ENCODE data around the gene RAPGEF1. TPM values are rescaled to one million over a fixed set of nuclear protein-coding genes. Genes with fewer than 3 reads are reported as not detected.
A peak's percentile ranks its signal among the peaks of the same experiment; 100 is the strongest.

RAPGEF1 gene
- total and polyA plus RNA-seq, 2 of the 13 experiments (the other 11 are each of a cell fraction or from before 2014, with no cell fraction given), result 21.2 to 38.9 TPM

GRCh38 chr9:131530920-131531832, 208.7 kb downstream of the RAPGEF1 start, which contains the start of gene UCK1 (continued):
- TF ChIP-seq ETS1 (CRISPR knock-in tag; IDR thresholded peaks at IDR 0.05), result 0 out of 2 replicates have a peak, but pooled peaks have one; percentile 0
- TF ChIP-seq REST (IDR thresholded peaks at IDR 0.05; ENCODE audit: borderline replicate concordance in 1 of 2, low read depth in 1 of 2, low read length in 2 of 2), result no peak
- TF ChIP-seq ZNF800 (CRISPR knock-in tag; IDR thresholded peaks at IDR 0.05), result no peak
- peak; percentile 68; the same call in 1 of the 2 replicates for TF ChIP-seq ZHX1 (CRISPR knock-in tag; IDR thresholded peaks at IDR 0.05; ENCODE audit: low read depth)
- no peak for TF ChIP-seq ZNF660 (CRISPR knock-in tag; IDR thresholded peaks at IDR 0.05; ENCODE audit: borderline replicate concordance, low read depth)
- no peak for TF ChIP-seq ELF3 (CRISPR knock-in tag; IDR thresholded peaks at IDR 0.05)
- TF ChIP-seq ZNF224 (CRISPR knock-in tag; IDR thresholded peaks at IDR 0.05), result 0 out of 2 replicates have a peak, but pooled peaks have one; percentile 7
- peak; percentile 98 for TF ChIP-seq ZNF740 (CRISPR knock-in tag; IDR thresholded peaks at IDR 0.05)
- TF ChIP-seq ESRRA (CRISPR knock-in tag; IDR thresholded peaks at IDR 0.05; ENCODE audit: low read depth), result 0 out of 2 replicates have a peak, but pooled peaks have one; percentile 27
- TF ChIP-seq SRSF9 (IDR thresholded peaks at IDR 0.05; ENCODE audit: borderline replicate concordance, insufficient read depth, low read depth, low read length, poor library complexity, severe bottlenecking), result no peak
